NCI-H1417 treated with DMSO at 0.1 percent for 48 hours (cell line): ENCODE data around the gene PRR13.

Source experiments
- DNase-seq: peaks from one replicate; lab custom pipeline; 2025; lab: John Stamatoyannopoulos, UW

Gene PRR13

GRCh38 chr12:53493610-53494391, 52.3 kb downstream of the PRR13 start:
- no peak for DNase-seq
